Activated naive CD8-positive, alpha-beta T cell treated with anti-CD3 and anti-CD28 coated beads, Interleukin-2, amount 50 U/mL, for 16 hours (primary cell): ENCODE data around the gene MCU.
"Not testable (repeated sequence)": the region's sequence is repeated elsewhere in the genome, so short reads cannot be mapped to it uniquely, and the experiment has no call there.

Experiments used
- DNase-seq: peaks from one replicate; pipeline ENCODE4 v3.0.0-alpha.2; 2020; ENCODE audit warnings: low read depth, low spot score

Gene MCU

GRCh38 chr10:72731916-72732419 is 40.0 kb downstream of the MCU start:
- DNase-seq, result no peak

GRCh38 chr10:72732521-72732920 is 40.6 kb downstream of the MCU start:
- no peak for DNase-seq

GRCh38 chr10:72733989-72734388 is 42.0 kb downstream of the MCU start:
- DNase-seq, result no peak

GRCh38 chr10:72735288-72735936 is 43.5 kb downstream of the MCU start:
- no peak for DNase-seq

- no peak for DNase-seq
Measured at GRCh38 chr10:72736176-72736827, 44.4 kb downstream of the MCU start.

GRCh38 chr10:72736828-72737220 is 44.9 kb downstream of the MCU start:
- no peak for DNase-seq

- DNase-seq, result not testable (repeated sequence)
Measured at GRCh38 chr10:72737357-72737756, 45.4 kb downstream of the MCU start.

GRCh38 chr10:72738486-72738885 is 46.5 kb downstream of the MCU start:
- no peak for DNase-seq

- no peak for DNase-seq
Measured at GRCh38 chr10:72740528-72740927, 48.6 kb downstream of the MCU start.

- DNase-seq, result no peak
Measured at GRCh38 chr10:72742092-72742491, 50.1 kb downstream of the MCU start.

- no peak for DNase-seq
Measured at GRCh38 chr10:72742797-72743196, 50.9 kb downstream of the MCU start.

GRCh38 chr10:72744566-72744965 is 52.6 kb downstream of the MCU start:
- no peak for DNase-seq

GRCh38 chr10:72746426-72747363 is 54.8 kb downstream of the MCU start:
- no peak for DNase-seq

- no peak for DNase-seq
Measured at GRCh38 chr10:72747521-72747920, 55.6 kb downstream of the MCU start.

- DNase-seq, result no peak
Measured at GRCh38 chr10:72753760-72754231, 61.9 kb downstream of the MCU start.

- no peak for DNase-seq
Measured at GRCh38 chr10:72754275-72755032, 62.5 kb downstream of the MCU start.

GRCh38 chr10:72756674-72757385 is 64.9 kb downstream of the MCU start:
- no peak for DNase-seq

GRCh38 chr10:72757732-72758131 is 65.8 kb downstream of the MCU start:
- no peak for DNase-seq

- DNase-seq, result not testable (repeated sequence)
Measured at GRCh38 chr10:72758930-72759329, 67.0 kb downstream of the MCU start.

GRCh38 chr10:72759584-72759983 is 67.6 kb downstream of the MCU start:
- DNase-seq, result no peak

GRCh38 chr10:72761498-72761897 is 69.6 kb downstream of the MCU start:
- no peak for DNase-seq
